Gastroesophageal sphincter (tissue), 4 donors: ENCODE results near the gene VPS8. TPM values are rescaled to one million over a fixed set of nuclear protein-coding genes. Genes with fewer than 3 reads are reported as not detected.

Experiments
- ATAC-seq: fragments of 150-250 bp; one replicate; pipeline ENCODE4 v1.9.1; 2016; ENCODE audit warnings: mild to moderate bottlenecking, moderate library complexity
- H3K27ac ChIP-seq, 4 donors: fragments of 200-600 bp; sonication (generic) in 3 of 4; 1 replicate in 3 of 4; 2 replicates in 1 of 4; pipeline ENCODE4 v1.5.1; 2016 to 2019
- H3K27me3 ChIP-seq: fragments of 200-600 bp; sonication (generic); one replicate; pipeline ENCODE4 v1.5.1; 2019
- H3K36me3 ChIP-seq, 2 donors: fragments of 200-600 bp; sonication (generic); one replicate each; pipeline ENCODE4 v1.5.1; 2019; ENCODE audit warnings: control low read depth in 1 of 2
- H3K4me1 ChIP-seq, 3 donors: fragments of 200-600 bp; sonication (generic); 1 replicate in 2 of 3; 2 replicates in 1 of 3; pipeline ENCODE4 v1.5.1; 2016 to 2019; ENCODE audit warnings: control low read depth in 2 of 3
- H3K4me3 ChIP-seq, 2 donors: fragments of 200-600 bp; sonication (generic); one replicate each; pipeline ENCODE4 v1.5.1; 2019; ENCODE audit warnings: mild to moderate bottlenecking in 1 of 2, moderate library complexity in 1 of 2
- H3K9me3 ChIP-seq, 3 donors: fragments of 200-600 bp; sonication (generic); one replicate each; pipeline ENCODE4 v1.5.1; 2017 to 2019; ENCODE audit warnings: control low read depth in 2 of 3
- CTCF ChIP-seq, 4 experiments: fragments of 200-600 bp in 2 of 4; fragments of 450-650 bp in 2 of 4; sonication (generic) in 1 of 4; IDR thresholded peaks; one replicate each; pipeline ENCODE4 v1.5.1; 2017 to 2019; ENCODE audit warnings: antibody characterized with exemption in 4 of 4, mild to moderate bottlenecking in 2 of 4, moderate library complexity in 2 of 4
- EP300 ChIP-seq: sonication (generic); formaldehyde crosslinking; IDR thresholded peaks from one replicate; pipeline ENCODE4 v1.6.1; 2017; ENCODE audit warnings: antibody characterized with exemption, mild to moderate bottlenecking
- POLR2A ChIP-seq, 2 donors: fragments of 450-650 bp; IDR thresholded peaks; one replicate each; pipeline ENCODE4 v1.6.1; 2017; ENCODE audit warnings: antibody characterized with exemption in 2 of 2, mild to moderate bottlenecking in 2 of 2, moderate library complexity in 1 of 2
- POLR2AphosphoS5 ChIP-seq: sonication (generic); formaldehyde crosslinking; IDR thresholded peaks from one replicate; pipeline ENCODE4 v1.6.1; 2017; ENCODE audit warnings: antibody characterized with exemption
- WGBS, 2 donors: methylation state at CpG; one replicate each; pipeline ENCODE4 v1.1.5; 2018; ENCODE audit warnings: low coverage in 1 of 2; 5-methylcytosine and 5-hydroxymethylcytosine counted together
- total RNA-seq, 4 donors: library from RNA; depleted of rRNA; stranded (reverse); fragments of >200 nt; gene quantifications; one replicate each; pipeline ENCODE4 v1.1.0, GENCODE V29; 2016

VPS8 gene
- total RNA-seq, 4 donors from 2014 or later: 27.1 to 72.5 (median 40.8) TPM

GRCh38 chr3:184885112-184885511, 73.1 kb downstream of the VPS8 start:
- no peak for TF ChIP-seq POLR2A (IDR thresholded peaks at IDR 0.05)
- TF ChIP-seq EP300: no peak
- no peak for TF ChIP-seq POLR2AphosphoS5
- no peak for TF ChIP-seq CTCF (IDR thresholded peaks at IDR 0.05)
- WGBS, 2 donors: 72 to 87% methylated on average over 3 to 4 of the region's 4 CpGs
- no peak for ATAC-seq

GRCh38 chr3:184887574-184887973, 75.6 kb downstream of the VPS8 start:
- no peaks in the 10 kb centered on the region for H3K4me1 ChIP-seq
- H3K36me3 ChIP-seq: peaks cover 0 to 28% of the 10 kb centered on the region in 2 donors
- H3K27me3 ChIP-seq: no peaks in the 10 kb centered on the region
- no peak overlapping the region for H3K27ac ChIP-seq
- no peak for TF ChIP-seq POLR2A (IDR thresholded peaks at IDR 0.05)
- no peak for TF ChIP-seq EP300
- TF ChIP-seq CTCF (IDR thresholded peaks at IDR 0.05): no peak
- TF ChIP-seq POLR2AphosphoS5: no peak
- no peak for ATAC-seq
- WGBS, 2 donors: 85 to 91% methylated on average over 2 of the region's 2 CpGs
- H3K4me3 ChIP-seq: no peak overlapping the region
- no peaks in the 10 kb centered on the region for H3K9me3 ChIP-seq

More at GRCh38 chr3:184885112-184885511, 73.1 kb downstream of the VPS8 start:
- Histone ChIP-seq H3K4me3 (no peak overlapping the region), H3K27ac (no peak overlapping the region), H3K36me3 (peaks cover 0 to 28% of the 10 kb centered on the region in 2 donors), H3K9me3 (no peaks in the 10 kb centered on the region), H3K4me1 (peaks cover 0 to 11% (median 0%) of the 10 kb centered on the region in 3 donors), H3K27me3 (no peaks in the 10 kb centered on the region)

GRCh38 chr3:184889312-184889904, 77.4 kb downstream of the VPS8 start:
- Histone ChIP-seq H3K27ac (no peak overlapping the region), H3K27me3 (no peaks in the 10 kb centered on the region), H3K9me3 (no peaks in the 10 kb centered on the region), H3K36me3 (peaks cover 0 to 27% of the 10 kb centered on the region in 2 donors), H3K4me1 (no peaks in the 10 kb centered on the region), H3K4me3 (no peak overlapping the region)
- no peak for TF ChIP-seq EP300
- TF ChIP-seq POLR2A (IDR thresholded peaks at IDR 0.05): no peak
- TF ChIP-seq CTCF (IDR thresholded peaks at IDR 0.05): no peak
- TF ChIP-seq POLR2AphosphoS5: no peak
- ATAC-seq: no peak
- 70 to 96% methylated on average over 1 to 5 of the region's 6 CpGs for WGBS, 2 donors

GRCh38 chr3:184894051-184894450, 82.1 kb downstream of the VPS8 start:
- Histone ChIP-seq H3K4me3 (no peak overlapping the region), H3K9me3 (no peaks in the 10 kb centered on the region), H3K36me3 (peaks cover 0 to 15% of the 10 kb centered on the region in 2 donors), H3K27ac (no peak overlapping the region), H3K27me3 (no peaks in the 10 kb centered on the region), H3K4me1 (peaks cover 0 to 4% (median 0%) of the 10 kb centered on the region in 3 donors)
- WGBS, 2 donors: 81 to 100% methylated on average over 1 of the region's 1 CpG
- ATAC-seq: no peak
- TF ChIP-seq POLR2AphosphoS5 (no peak), EP300 (no peak), POLR2A (IDR thresholded peaks at IDR 0.05) (no peak), CTCF (IDR thresholded peaks at IDR 0.05) (no peak)

GRCh38 chr3:184895350-184895749, 83.4 kb downstream of the VPS8 start:
- Histone ChIP-seq H3K4me3 (no peak overlapping the region), H3K4me1 (peaks cover 0 to 4% (median 0%) of the 10 kb centered on the region in 3 donors), H3K27me3 (no peaks in the 10 kb centered on the region), H3K27ac (no peak overlapping the region), H3K9me3 (no peaks in the 10 kb centered on the region), H3K36me3 (peaks cover 0 to 28% of the 10 kb centered on the region in 2 donors)
- no peak for ATAC-seq
- TF ChIP-seq POLR2A (IDR thresholded peaks at IDR 0.05): no peak
- TF ChIP-seq EP300: no peak
- no peak for TF ChIP-seq POLR2AphosphoS5
- no peak for TF ChIP-seq CTCF (IDR thresholded peaks at IDR 0.05)
- WGBS, 2 donors: 95 to 97% methylated on average over 2 of the region's 4 CpGs
